ENCODE measurements around the gene FXYD6. TPM values are rescaled to one million over a fixed set of nuclear protein-coding genes. Genes with fewer than 3 reads are reported as not detected.

FXYD6 gene
- total RNA-seq, 1 donor from 2014 or later, result 0.99 TPM

GRCh38 chr11:117910525-117910924, 34.1 kb upstream of the FXYD6 start:
- TF ChIP-seq, protein P1, sequence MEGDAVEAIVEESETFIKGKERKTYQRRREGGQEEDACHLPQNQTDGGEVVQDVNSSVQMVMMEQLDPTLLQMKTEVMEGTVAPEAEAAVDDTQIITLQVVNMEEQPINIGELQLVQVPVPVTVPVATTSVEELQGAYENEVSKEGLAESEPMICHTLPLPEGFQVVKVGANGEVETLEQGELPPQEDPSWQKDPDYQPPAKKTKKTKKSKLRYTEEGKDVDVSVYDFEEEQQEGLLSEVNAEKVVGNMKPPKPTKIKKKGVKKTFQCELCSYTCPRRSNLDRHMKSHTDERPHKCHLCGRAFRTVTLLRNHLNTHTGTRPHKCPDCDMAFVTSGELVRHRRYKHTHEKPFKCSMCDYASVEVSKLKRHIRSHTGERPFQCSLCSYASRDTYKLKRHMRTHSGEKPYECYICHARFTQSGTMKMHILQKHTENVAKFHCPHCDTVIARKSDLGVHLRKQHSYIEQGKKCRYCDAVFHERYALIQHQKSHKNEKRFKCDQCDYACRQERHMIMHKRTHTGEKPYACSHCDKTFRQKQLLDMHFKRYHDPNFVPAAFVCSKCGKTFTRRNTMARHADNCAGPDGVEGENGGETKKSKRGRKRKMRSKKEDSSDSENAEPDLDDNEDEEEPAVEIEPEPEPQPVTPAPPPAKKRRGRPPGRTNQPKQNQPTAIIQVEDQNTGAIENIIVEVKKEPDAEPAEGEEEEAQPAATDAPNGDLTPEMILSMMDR (IDR thresholded peaks at IDR 0.05), result no peak
- no peak overlapping the region for H3K27ac Mint-ChIP-seq (ENCODE audit: unreplicated experiment)
- peaks cover 34% of the 10 kb centered on the region for H3K27me3 Mint-ChIP-seq (ENCODE audit: unreplicated experiment)
- no peak overlapping the region for H3K4me3 Mint-ChIP-seq (ENCODE audit: unreplicated experiment)
- peaks cover 6% of the 10 kb centered on the region for H3K4me1 Mint-ChIP-seq (ENCODE audit: unreplicated experiment)
- H3K36me3 Mint-ChIP-seq (ENCODE audit: unreplicated experiment), result no peaks in the 10 kb centered on the region
- no peaks in the 10 kb centered on the region for H3K9me3 Mint-ChIP-seq (ENCODE audit: unreplicated experiment)
- DNase-seq (ENCODE audit: extremely low spot score, unreplicated experiment), result no peak

DNA sequence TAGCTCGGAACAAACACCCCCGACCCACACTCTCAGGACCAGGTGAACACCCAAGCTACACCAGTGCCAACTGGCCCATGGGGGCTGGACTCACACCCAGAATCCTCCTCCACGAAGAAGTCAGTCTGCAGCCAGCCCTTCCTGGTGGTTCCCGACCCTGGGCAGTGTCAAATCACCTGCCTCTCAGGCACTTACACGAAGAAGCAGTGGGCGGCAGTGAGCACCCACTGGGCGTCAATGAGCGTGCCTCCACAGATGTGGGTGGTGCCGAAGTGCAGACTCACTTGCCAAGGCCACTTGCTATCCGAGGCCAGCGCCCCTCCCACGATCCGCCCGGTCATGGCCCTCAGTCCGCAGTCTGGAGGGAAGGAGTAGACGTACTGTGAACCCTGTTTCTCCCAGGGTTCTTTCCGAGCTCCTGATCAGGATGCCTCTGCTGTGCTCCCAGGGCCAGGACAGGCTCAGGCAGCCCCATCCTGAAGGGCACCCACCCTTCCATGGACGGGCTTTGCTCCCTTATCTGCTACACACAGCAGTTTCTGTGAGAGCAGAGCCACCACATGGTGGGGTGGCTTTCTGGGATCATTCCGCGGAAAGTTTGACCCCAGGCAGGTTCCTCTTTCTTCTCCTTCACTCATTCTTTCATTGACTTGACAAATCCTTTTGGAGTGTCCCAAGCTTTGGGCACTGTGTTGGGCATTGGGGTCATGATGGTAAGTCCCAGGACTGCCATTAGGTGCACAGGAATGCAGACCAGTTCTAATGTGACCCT, 33.3 kb upstream of the FXYD6 start:
- Mint-ChIP-seq H3K9me3 (ENCODE audit: unreplicated experiment) (no peaks in the 10 kb centered on the region), H3K27ac (ENCODE audit: unreplicated experiment) (no peak overlapping the region), H3K4me1 (ENCODE audit: unreplicated experiment) (peaks cover 6% of the 10 kb centered on the region), H3K36me3 (ENCODE audit: unreplicated experiment) (no peaks in the 10 kb centered on the region), H3K4me3 (ENCODE audit: unreplicated experiment) (no peak overlapping the region), H3K27me3 (ENCODE audit: unreplicated experiment) (peaks cover 29% of the 10 kb centered on the region)
- TF ChIP-seq, protein P1 (IDR thresholded peaks at IDR 0.05), result no peak
- DNase-seq (ENCODE audit: extremely low spot score, unreplicated experiment), result no peak

DNA sequence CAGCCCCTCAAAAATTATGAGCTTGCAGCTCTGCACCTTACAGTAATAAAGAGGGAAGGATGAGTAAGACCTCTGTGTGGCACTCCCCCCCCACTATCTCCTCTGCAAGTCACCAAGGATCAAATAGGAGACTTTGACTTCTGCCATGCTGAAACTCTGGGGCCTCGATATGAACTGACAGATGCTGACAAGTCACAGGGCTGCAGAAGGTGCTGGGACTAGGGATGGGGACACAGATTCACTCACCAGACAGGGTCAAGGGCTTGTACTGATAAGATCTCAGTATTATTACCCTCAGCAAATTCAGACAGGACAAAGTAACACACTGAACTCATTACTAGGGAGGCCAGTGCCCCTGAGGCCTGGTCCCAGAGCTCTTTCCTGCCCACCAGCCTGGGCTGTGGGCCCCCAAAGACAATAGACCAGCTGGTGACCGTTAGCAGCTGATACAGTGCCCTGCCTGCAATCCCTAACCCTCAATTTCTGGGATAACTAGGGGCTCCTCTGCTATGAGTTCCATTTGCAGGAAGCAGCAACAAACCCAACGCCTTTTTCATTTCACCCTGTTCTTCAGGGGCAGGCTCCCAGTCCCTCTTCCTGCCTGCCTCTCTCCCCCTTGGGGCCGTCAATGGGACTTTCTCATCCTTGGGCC, 32.6 kb upstream of the FXYD6 start:
- peaks cover 22% of the 10 kb centered on the region for H3K27me3 Mint-ChIP-seq (ENCODE audit: unreplicated experiment)
- H3K4me3 Mint-ChIP-seq (ENCODE audit: unreplicated experiment), result no peak overlapping the region
- TF ChIP-seq, protein P1 (IDR thresholded peaks at IDR 0.05), result no peak
- no peaks in the 10 kb centered on the region for H3K36me3 Mint-ChIP-seq (ENCODE audit: unreplicated experiment)
- H3K9me3 Mint-ChIP-seq (ENCODE audit: unreplicated experiment), result no peaks in the 10 kb centered on the region
- DNase-seq (ENCODE audit: extremely low spot score, unreplicated experiment), result no peak
- H3K4me1 Mint-ChIP-seq (ENCODE audit: unreplicated experiment), result peaks cover 6% of the 10 kb centered on the region
- H3K27ac Mint-ChIP-seq (ENCODE audit: unreplicated experiment), result no peak overlapping the region

DNA sequence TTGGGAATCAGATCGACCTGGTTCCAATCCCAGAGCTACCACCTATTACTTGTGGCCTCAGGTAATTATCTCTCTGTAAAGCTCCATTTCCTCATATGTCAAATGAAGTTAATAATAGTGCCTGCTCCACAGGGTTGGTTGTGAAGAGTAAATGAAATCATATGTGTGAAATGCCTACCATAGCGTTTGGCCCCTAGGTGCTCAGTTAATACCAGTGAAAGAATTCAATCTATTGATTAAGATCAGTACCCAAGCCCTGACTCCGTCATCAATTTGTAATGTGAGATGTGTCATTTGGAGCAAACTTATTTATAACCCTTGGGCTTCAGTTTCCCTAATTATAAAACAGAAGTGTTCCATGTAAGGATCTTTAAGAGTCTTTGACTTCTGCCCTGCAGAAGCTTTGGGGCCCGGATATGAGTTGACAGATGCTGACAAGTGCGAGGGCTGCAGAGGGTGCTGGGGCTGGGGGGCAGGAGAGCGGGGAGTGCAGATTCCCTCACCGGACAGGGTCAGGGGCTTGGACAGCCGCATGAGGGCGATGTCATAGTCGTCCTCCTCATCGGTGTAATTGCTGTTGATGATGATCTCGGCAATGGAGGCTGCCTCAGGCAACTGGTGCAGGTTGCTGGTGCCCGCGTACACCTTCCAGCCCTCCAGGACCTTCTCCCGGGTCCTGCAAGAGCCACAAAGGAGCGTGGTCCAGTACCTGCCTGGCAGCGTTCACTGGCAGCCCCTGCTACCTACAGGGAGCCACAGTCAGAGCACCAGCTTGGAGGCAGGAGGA, 31.8 kb upstream of the FXYD6 start:
- no peaks in the 10 kb centered on the region for H3K36me3 Mint-ChIP-seq (ENCODE audit: unreplicated experiment)
- no peaks in the 10 kb centered on the region for H3K9me3 Mint-ChIP-seq (ENCODE audit: unreplicated experiment)
- peaks cover 16% of the 10 kb centered on the region for H3K27me3 Mint-ChIP-seq (ENCODE audit: unreplicated experiment)
- no peak overlapping the region for H3K4me3 Mint-ChIP-seq (ENCODE audit: unreplicated experiment)
- H3K27ac Mint-ChIP-seq (ENCODE audit: unreplicated experiment), result no peak overlapping the region
- TF ChIP-seq, protein P1 (IDR thresholded peaks at IDR 0.05), result no peak
- peaks cover 6% of the 10 kb centered on the region for H3K4me1 Mint-ChIP-seq (ENCODE audit: unreplicated experiment)
- no peak for DNase-seq (ENCODE audit: extremely low spot score, unreplicated experiment)
